Measurements from ENCODE around the gene IL17C.

IL17C gene

DNA sequence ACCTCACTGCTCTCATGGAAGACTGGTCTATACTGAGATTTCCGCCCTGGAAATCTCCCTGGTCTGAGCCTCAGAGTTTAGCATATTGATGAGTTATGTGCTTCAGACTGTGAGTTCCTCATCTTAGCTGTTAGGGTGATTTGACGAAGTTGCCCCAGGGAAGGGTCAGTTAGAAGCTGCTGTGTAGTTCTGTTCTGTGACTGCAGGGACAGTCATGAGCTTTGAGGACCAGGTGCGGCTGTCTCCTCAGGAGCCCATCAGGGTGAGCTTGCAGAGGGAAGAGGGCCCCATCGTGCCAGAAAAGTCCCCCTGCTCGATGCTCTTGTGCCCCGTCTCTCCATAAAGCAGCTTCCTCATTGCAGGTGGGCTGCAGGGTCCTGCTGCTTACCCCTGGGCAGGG, 28.3 kb upstream of the IL17C start:
- DNase-seq (ENCODE audit: low spot score): peak; percentile 81

GRCh38 chr16:88610909-88611812, 27.2 kb upstream of the IL17C start:
- no peak for DNase-seq (ENCODE audit: low spot score)

- no peak for DNase-seq (ENCODE audit: low spot score)
Observed at GRCh38 chr16:88613293-88613692, 25.1 kb upstream of the IL17C start.

GRCh38 chr16:88613911-88614817, 24.2 kb upstream of the IL17C start:
- no peak for DNase-seq (ENCODE audit: low spot score)

DNA sequence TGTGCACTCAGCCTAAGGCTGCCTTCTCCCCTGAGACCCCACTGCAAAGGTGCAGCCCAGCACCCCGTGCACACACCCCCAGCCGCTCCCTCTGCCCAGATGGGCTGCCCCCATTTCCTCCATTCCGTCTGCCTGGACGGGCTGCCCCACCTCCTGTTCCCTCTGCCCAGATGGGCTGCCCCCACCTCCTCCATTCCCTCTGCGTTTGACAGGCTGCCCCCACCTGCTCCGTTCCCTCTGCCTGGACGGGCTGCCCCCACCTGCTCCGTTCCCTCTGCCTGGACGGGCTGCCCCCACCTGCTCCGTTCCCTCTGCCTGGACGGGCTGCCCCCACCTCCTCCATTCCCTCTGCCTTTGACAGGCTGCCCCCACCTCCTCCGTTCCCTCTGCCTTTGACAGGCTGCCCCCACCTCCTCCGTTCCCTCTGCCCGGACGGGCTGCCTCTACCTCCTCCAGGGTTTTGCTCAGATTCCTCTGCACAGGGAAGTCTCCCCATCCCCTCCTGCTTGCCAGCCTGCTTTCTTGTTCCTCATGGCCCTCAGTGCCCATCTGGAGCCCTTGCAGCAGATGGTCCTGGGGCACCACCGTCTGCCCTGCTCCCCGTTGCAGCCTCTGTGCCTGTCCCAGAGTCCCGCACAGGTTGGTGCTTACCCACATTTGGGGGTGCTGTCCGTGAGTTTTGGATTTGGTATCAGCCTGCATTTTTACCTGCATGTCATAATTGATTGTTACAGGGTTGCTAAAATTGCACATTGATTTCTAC, 23.4 kb upstream of the IL17C start:
- DNase-seq (ENCODE audit: low spot score): no peak

DNA sequence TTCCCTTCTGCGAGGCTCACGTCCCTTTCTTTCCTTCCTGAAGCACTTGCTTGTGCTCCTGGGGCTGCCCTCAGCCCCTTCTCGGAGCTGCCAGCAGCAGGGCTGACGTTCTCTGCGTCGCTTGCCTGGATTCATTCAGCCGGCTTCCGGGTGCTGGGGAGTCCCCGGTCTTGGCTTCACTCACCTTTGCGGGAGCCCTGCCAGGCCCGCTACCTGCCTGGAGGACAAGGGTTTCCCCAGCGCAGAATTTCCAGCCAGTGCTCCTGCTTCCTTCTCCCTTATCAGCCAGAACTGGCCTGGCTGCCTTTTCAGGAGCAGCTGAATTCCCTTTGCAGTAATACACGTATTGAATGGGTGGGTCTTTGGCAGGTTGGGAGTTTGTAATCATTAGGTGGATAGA, 22.1 kb upstream of the IL17C start:
- no peak for DNase-seq (ENCODE audit: low spot score)

DNA sequence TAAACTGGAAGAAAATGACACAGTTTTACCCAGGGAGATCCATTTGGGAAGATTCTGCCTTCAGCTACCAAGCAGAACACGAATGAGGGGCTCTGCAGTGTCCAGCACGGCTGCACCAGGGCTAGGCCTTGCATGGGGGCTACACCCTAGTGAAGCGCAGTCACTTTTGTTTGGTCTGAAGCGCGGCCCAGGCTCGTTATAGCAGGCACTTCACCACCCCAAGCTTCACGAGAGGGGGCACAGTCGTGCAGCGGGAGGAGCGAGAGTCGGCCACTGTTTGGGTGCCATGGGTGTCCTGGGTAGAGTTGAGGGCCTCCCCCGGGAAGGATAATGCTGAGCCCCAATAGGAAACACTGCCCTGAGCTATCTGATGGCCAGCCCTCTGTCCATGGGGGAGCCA, 21.6 kb upstream of the IL17C start:
- DNase-seq (ENCODE audit: low spot score): no peak

DNA sequence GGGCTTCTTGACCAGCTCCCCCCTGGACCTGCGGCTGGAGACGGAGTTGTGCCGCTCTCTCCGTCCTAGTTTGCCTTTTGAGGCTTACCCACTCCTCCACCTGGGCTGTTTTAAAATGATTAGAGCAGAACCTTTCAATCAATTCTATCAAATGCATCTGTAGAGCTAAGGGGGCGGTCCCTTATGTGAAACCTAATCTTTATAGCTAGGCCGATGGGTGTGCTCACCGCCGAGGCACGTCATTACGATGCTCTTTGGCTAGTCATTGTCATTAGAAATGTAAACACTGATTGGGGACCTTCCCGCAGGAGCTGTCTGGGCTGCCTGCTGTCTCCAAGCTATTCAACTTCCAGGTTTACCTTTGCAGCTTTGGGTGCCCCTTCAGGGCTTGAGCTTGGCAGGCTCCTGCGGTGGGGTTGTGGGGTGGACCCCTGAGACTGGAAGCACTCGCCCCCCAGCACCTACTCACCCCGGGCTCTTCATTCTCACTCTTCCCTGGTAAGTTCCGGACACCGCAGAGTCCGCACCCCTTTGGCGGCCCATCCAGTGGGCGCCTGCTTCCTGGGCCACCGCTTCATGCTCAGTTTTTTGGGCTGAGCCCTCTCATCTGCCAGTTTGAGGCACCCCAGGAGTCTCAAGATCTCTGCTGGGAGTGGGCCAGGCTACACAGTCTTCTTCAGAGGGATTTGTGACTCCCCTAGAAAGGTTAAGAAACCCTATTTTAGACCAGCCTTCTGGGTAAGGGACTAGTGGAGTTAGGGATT, 20.9 kb upstream of the IL17C start:
- DNase-seq (ENCODE audit: low spot score): no peak

GRCh38 chr16:88618182-88618955, 20.0 kb upstream of the IL17C start:
- DNase-seq (ENCODE audit: low spot score): peak; percentile 87

GRCh38 chr16:88618956-88619667, 19.3 kb upstream of the IL17C start:
- no peak for DNase-seq (ENCODE audit: low spot score)

DNA sequence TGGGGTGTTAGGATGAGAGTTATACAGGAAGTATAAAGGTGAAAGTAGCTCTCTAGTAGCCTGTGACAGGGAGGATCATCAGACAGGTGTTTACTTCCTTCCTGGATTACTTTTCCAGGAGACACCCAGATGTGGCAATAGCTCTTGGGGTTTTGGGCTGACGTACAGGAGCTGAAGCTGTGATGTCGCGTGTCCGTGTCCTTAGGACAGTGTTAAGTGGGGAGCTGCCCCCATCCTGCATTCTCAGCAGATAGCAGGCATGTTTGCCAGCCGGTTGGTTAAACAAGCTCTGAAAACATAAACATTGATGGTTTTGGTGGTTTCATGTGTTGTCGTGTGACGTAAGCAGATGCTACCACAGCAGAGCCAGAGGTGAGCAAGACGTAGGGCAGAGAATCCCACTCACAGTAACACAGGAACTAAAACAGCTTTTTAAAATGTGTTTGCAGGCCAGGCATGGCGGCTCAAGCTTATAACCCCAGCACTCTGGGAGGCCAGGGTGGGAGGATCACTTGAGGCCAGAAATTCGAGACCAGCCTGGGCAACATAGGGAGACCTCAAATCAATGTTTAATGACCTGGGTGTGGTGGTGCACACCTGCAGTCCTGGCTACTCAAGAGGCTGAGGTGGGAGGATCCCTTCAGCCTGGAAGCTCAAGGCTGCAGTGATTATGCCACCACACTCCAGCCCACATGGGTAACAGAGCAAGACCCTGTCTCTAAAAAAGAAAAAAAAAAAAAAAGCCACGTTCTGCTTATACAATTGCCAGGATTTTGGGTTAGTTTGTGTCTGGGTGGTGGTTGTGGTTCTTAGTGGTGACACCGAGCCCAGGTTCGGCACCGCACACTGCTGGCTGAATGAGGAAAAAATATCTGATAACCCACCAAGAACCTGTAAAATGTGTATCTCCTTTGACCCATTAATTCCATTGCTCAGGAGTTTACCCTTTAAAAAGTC, 18.2 kb upstream of the IL17C start:
- no peak for DNase-seq (ENCODE audit: low spot score)

DNA sequence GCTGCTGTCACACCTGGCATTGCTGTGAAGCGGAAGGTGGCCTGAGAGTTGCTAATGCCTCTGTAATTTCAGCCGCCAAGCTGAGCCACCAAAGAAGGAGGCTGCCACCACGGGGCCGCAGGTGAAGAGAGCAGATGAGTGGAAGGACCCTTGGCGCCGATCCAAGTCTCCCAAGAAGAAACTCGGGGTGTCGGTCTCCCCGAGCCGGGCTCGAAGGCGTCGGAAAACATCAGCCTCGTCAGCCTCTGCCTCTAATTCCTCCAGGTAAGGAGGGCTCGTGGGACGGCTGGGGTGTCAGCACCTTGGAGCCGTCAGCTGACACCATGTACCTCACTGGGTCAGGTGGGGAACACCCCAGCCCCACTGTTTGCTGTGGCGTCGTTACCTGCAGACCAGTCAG, 16.2 kb upstream of the IL17C start:
- no peak for DNase-seq (ENCODE audit: low spot score)

- DNase-seq (ENCODE audit: low spot score): no peak
Observed at GRCh38 chr16:88622866-88623265, 15.5 kb upstream of the IL17C start.

- no peak for DNase-seq (ENCODE audit: low spot score)
Observed at GRCh38 chr16:88623858-88624257, 14.5 kb upstream of the IL17C start.

DNA sequence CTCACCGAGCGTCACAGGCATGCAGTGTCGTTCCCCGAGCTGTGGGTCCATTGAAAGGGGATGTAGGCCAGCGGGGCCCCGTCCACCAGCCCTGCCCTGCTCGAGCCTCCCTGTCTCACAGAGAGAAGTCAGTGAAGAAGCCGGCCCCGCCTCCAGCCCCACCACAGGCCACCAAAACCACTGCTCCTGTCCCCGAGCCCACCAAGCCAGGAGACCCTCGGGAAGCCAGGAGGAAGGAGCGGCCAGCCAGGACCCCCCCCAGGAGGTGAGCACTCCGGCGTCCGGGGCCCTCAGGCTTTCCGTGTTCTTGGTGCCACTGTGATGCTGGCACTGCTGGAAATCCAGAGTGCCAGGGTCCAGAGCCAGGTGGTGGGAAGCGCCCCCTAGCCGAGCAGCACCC, 13.9 kb upstream of the IL17C start:
- DNase-seq (ENCODE audit: low spot score): no peak

DNA sequence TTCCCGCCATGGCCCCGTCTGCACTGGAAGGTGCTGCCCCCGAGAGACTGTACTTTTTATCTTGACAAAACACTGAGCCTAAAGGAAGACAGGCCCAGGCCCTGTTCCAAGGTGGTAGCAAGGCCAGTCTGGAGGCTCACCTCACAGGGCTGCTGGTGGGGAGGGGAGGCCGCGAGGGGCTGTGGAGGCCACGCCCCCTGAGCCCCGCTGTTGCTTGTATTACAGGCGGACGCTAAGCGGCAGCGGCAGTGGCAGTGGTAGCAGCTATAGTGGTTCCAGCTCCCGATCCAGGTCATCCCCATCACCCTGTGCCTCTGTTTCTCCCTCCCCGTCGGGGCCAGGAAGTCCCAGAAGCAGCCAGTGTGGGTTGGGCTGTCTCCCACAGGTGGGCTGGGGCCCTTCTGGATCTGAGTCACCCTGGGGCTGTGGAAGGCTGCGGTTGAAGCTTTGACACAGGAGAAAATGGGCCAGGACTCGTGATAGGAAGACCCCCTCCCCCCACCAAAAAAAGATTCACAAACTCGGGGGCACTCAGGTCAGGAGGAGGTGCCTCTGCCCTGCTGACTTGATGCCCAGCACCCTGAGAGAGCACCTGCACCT, 13.3 kb upstream of the IL17C start:
- no peak for DNase-seq (ENCODE audit: low spot score)

- no peak for DNase-seq (ENCODE audit: low spot score)
Observed at GRCh38 chr16:88626646-88627045, 11.7 kb upstream of the IL17C start.

Data from HuH-7.5 (cell line).